Natural killer cell (primary cell): Measurements from ENCODE around the gene TRIM26. TPM values are rescaled to one million over a fixed set of nuclear protein-coding genes. Genes with fewer than 3 reads are reported as not detected.

Source experiments
- ATAC-seq, 3 donors: fragments of 150-1000 bp in 2 of 3; fragments of 200-7000 bp in 1 of 3; cut with Tn5 transposase; 1 replicate in 1 of 3; 2 replicates in 2 of 3; pipeline ENCODE4 v1.10.0; 2021; ENCODE audit warnings: mild to moderate bottlenecking in 2 of 3, moderate library complexity in 2 of 3
- DNase-seq, 2 donors: peaks; one replicate each; pipeline versions ENCODE4 v3.0.0 to v3.0.0-alpha.2; 2013 to 2021; ENCODE audit warnings: mixed read lengths in 1 of 2
- H3K27ac ChIP-seq: one replicate; pipeline ENCODE4 v1.5.1; 2013; ENCODE audit warnings: mild to moderate bottlenecking, low read length
- H3K27me3 ChIP-seq: one replicate; pipeline ENCODE4 v1.6.1; 2013; ENCODE audit warnings: low read length; ENCODE audit not compliant: control insufficient read depth, insufficient read depth
- H3K36me3 ChIP-seq: one replicate; pipeline ENCODE4 v1.6.1; 2013; ENCODE audit warnings: low read length; ENCODE audit not compliant: control insufficient read depth, insufficient read depth
- H3K4me1 ChIP-seq: one replicate; pipeline ENCODE4 v1.6.1; 2013; ENCODE audit warnings: low read length; ENCODE audit not compliant: control insufficient read depth, insufficient read depth
- H3K4me3 ChIP-seq: one replicate; pipeline ENCODE4 v1.5.1; 2013; ENCODE audit warnings: low read length
- H3K9me3 ChIP-seq: one replicate; pipeline ENCODE4 v1.6.1; 2013; ENCODE audit warnings: low read length; ENCODE audit not compliant: control insufficient read depth, insufficient read depth
- H3K27ac Mint-ChIP-seq, 2 donors: one replicate each; pipeline ENCODE4 v1.8.0; 2022; ENCODE audit warnings: mild to moderate bottlenecking in 2 of 2, mixed read lengths in 2 of 2, moderate library complexity in 1 of 2
- H3K27me3 Mint-ChIP-seq, 2 donors: one replicate each; pipeline ENCODE4 v1.8.0; 2022; ENCODE audit warnings: low read depth in 2 of 2, mixed read lengths in 2 of 2
- H3K36me3 Mint-ChIP-seq: one replicate; pipeline ENCODE4 v1.8.0; 2022; ENCODE audit warnings: mixed read lengths
- H3K4me1 Mint-ChIP-seq, 2 donors: one replicate each; pipeline ENCODE4 v1.8.0; 2022; ENCODE audit warnings: mixed read lengths in 2 of 2
- H3K4me3 Mint-ChIP-seq: one replicate; pipeline ENCODE4 v1.8.0; 2022; ENCODE audit warnings: mild to moderate bottlenecking, moderate library complexity, mixed read lengths
- H3K9me3 Mint-ChIP-seq, 2 donors: one replicate each; pipeline ENCODE4 v1.8.0; 2022; ENCODE audit warnings: mixed read lengths in 2 of 2
- WGBS: methylation state at CpG from one replicate; pipeline ENCODE4 v1.1.7; 2013; ENCODE audit warnings: missing lambda C conversion rate; ENCODE audit not compliant: insufficient coverage; 5-methylcytosine and 5-hydroxymethylcytosine counted together
- intact Hi-C: fragments of 100-400 bp; cut with micrococcal nuclease; formaldehyde crosslinking; loops from one replicate; pipeline ENCODE4 v1.14.2; 2022
- total RNA-seq, 4 donors: library from RNA; stranded (reverse); fragments of 120-200 nt in 1 of 4; gene quantifications; one replicate each; pipeline versions ENCODE4 v1.2.3 to v1.2.4, GENCODE V29; 2013 to 2022
- TF ChIP-seq, protein P1 (sequence below): fragments of 200-600 bp; IDR thresholded peaks from one replicate; pipeline ENCODE4 v1.8.0; 2022; ENCODE audit warnings: antibody characterized with exemption

Gene TRIM26
- total RNA-seq, 3 donors from 2014 or later (not counting 1 experiment from before 2014, with no cell fraction given), result 69.3 to 73.7 (median 71.6) TPM

DNA sequence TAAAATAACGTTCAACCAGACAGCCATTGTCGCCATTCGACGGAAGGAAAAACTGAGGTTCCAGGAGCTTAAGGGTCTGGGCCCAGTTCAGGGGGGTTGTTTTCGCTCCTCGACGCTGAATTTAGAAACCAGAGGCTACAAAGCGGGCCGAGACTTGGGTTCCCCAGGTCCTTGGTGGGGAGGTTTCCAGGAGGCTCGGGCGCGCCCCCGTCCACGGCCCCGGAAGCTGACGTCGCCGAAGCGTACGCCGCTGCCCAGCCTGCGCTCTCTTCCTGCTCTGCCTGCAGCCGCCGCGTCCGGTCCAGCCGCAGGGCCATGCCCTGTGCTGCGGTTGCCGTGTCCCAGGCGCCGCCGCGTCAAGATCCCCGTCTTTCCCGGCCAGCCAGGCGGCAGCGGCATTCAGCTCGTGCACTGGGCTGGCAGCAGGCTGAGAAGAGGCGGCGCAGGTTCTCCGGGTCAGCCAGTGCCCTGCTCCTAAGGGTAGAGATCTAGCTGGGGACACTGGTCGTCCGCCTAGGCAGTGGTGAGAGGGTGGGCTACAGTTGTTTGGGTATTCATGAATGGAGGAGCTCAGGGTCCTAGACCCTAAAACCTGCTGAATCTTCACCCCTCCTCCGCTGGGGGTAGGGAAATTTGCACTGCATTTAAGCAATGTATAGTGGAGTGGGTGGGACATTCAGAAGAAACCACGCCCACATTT is 901 bp upstream of the TRIM26 start:
- intact Hi-C loops, result loop anchor here (1.0 to 5.0 kb wide), 3 partner anchors 45 to 147 kb away; partner anchors contain the start of genes PPP1R11 and TRIM39
- peaks cover 51 to 63% of the 10 kb centered on the region in 2 donors for H3K4me1 Mint-ChIP-seq
- Histone ChIP-seq H3K4me1 (peaks cover 17% of the 10 kb centered on the region), H3K36me3 (peaks cover 2% of the 10 kb centered on the region), H3K4me3 (peak overlapping the region; percentile 93), H3K9me3 (no peaks in the 10 kb centered on the region), H3K27ac (peak overlapping the region; percentile 97), H3K27me3 (no peaks in the 10 kb centered on the region)
- ATAC-seq (peak; percentile 64 to 81 (median 64)), DNase-seq (peak; percentile 80 to 87)
- H3K27me3 Mint-ChIP-seq, result no peaks in the 10 kb centered on the region
- TF ChIP-seq, protein P1, sequence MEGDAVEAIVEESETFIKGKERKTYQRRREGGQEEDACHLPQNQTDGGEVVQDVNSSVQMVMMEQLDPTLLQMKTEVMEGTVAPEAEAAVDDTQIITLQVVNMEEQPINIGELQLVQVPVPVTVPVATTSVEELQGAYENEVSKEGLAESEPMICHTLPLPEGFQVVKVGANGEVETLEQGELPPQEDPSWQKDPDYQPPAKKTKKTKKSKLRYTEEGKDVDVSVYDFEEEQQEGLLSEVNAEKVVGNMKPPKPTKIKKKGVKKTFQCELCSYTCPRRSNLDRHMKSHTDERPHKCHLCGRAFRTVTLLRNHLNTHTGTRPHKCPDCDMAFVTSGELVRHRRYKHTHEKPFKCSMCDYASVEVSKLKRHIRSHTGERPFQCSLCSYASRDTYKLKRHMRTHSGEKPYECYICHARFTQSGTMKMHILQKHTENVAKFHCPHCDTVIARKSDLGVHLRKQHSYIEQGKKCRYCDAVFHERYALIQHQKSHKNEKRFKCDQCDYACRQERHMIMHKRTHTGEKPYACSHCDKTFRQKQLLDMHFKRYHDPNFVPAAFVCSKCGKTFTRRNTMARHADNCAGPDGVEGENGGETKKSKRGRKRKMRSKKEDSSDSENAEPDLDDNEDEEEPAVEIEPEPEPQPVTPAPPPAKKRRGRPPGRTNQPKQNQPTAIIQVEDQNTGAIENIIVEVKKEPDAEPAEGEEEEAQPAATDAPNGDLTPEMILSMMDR, result no peak
- no peaks in the 10 kb centered on the region for H3K36me3 Mint-ChIP-seq
- H3K27ac Mint-ChIP-seq, result peak overlapping the region; percentile 99 to 100
- peak overlapping the region; percentile 97 for H3K4me3 Mint-ChIP-seq
- WGBS, result under 1% methylated on average over 43 of the region's 45 CpGs
- H3K9me3 Mint-ChIP-seq, result no peaks in the 10 kb centered on the region

DNA sequence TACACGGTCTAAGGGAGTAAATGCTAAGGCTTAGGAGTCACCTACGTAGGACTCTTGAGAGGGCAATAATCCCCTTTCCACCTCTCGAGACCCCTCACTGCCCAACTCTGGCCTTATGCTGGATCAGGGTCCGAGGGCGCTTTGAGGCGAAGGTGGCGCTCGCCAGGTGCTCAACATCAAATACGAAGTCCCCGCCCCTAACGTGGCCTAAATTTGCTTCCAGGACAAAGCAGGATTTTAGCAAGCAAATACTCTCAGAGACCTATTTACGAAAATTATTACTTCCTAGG is 406 bp upstream of the TRIM26 start:
- WGBS, result under 1% methylated on average over 12 of the region's 12 CpGs
- H3K27ac ChIP-seq, result peak overlapping the region; percentile 97
- Mint-ChIP-seq H3K4me1 (peaks cover 56 to 66% of the 10 kb centered on the region in 2 donors), H3K27ac (peak overlapping the region; percentile 99 to 100), H3K36me3 (no peaks in the 10 kb centered on the region), H3K4me3 (peak overlapping the region; percentile 97), H3K27me3 (no peaks in the 10 kb centered on the region), H3K9me3 (no peaks in the 10 kb centered on the region)
- no peak for ATAC-seq
- no peaks in the 10 kb centered on the region for H3K9me3 ChIP-seq
- intact Hi-C loops, result loop anchor here (1.0 to 5.0 kb wide), 2 partner anchors 113 to 146 kb away; partner anchors contain the start of genes PPP1R11 and TRIM39
- H3K27me3 ChIP-seq, result no peaks in the 10 kb centered on the region
- H3K4me1 ChIP-seq, result peaks cover 17% of the 10 kb centered on the region
- peaks cover 2% of the 10 kb centered on the region for H3K36me3 ChIP-seq
- TF ChIP-seq, protein P1, result no peak
- DNase-seq, result no peak
- H3K4me3 ChIP-seq, result peak overlapping the region; percentile 93

DNA sequence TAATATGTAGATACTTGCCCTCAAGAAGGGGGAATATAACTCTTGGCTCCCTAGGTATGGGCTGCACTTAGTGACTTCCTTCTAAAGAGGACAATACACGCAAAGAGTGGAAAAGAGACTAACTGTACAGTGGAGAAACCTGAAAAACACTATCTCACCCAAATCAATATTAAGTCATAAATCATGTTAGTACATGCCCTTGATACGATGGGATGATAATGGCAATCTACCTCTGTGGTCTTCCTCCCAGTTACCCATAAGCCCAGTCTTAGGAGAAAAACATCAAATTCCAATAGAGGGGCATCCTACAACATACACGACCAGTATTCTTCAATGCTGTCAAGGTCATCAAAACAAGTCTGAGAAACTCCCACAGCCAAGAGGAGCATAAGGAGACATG is 1.3 kb downstream of the TRIM26 start:
- TF ChIP-seq, protein P1, result no peak
- H3K4me3 ChIP-seq, result no peak overlapping the region
- intact Hi-C loops, result loop anchor here (5.0 kb wide), 1 partner anchor 145 kb away; the partner anchor contains the start of gene PPP1R11
- no peak overlapping the region for H3K27ac ChIP-seq
- peaks cover 4% of the 10 kb centered on the region for H3K36me3 ChIP-seq
- H3K27me3 Mint-ChIP-seq, result no peaks in the 10 kb centered on the region
- DNase-seq (no peak), ATAC-seq (no peak)
- H3K4me3 Mint-ChIP-seq, result peak overlapping the region; percentile 97
- H3K9me3 Mint-ChIP-seq, result no peaks in the 10 kb centered on the region
- H3K4me1 Mint-ChIP-seq, result peaks cover 73 to 83% of the 10 kb centered on the region in 2 donors
- H3K9me3 ChIP-seq, result no peaks in the 10 kb centered on the region
- H3K36me3 Mint-ChIP-seq, result no peaks in the 10 kb centered on the region
- H3K27me3 ChIP-seq, result no peaks in the 10 kb centered on the region
- H3K4me1 ChIP-seq, result peaks cover 25% of the 10 kb centered on the region
- peak overlapping the region; percentile 99 to 100 for H3K27ac Mint-ChIP-seq
- 58% methylated on average over 3 of the region's 3 CpGs for WGBS
